OCI-LY7 (cell line): Measurements from ENCODE around the gene COBL. TPM values are rescaled to one million over a fixed set of nuclear protein-coding genes. Genes with fewer than 3 reads are reported as not detected.

Source experiments
- BruUV-seq: library from RNA; stranded (reverse); fragments of 400-500 nt; replicated peaks from 2 replicates; lab custom pipeline; 2021; lab: Mats Ljungman, UMichigan
- CTCF ChIA-PET: fragments of 300-600 bp; sonication (Branson Sonifier 250); formaldehyde crosslinking; loops from one replicate; lab custom pipeline; 2022; ENCODE audit warnings: antibody characterized with exemption; ENCODE audit not compliant: unreplicated experiment; lab: Charles Lee
- POLR2A ChIA-PET: fragments of 300-600 bp; sonication (Branson Sonifier 250); formaldehyde crosslinking; loops from one replicate; lab custom pipeline; 2022; ENCODE audit warnings: antibody characterized with exemption; lab: Charles Lee
- DNase-seq: peaks from one replicate; pipeline ENCODE4 v3.0.0-alpha.2; 2015; ENCODE audit warnings: low spot score
- H2AFZ ChIP-seq: fragments of 200-600 bp; sonication (generic), shearing (Covaris generic); 2 replicates; pipeline ENCODE4 v1.6.1; 2014; ENCODE audit warnings: mild to moderate bottlenecking, antibody characterized with exemption, low read length, moderate library complexity
- H3K27ac ChIP-seq: fragments of 200-600 bp; sonication (generic); 2 replicates; pipeline ENCODE4 v1.5.1; 2014; ENCODE audit warnings: mixed run types, low read depth, mild to moderate bottlenecking, moderate library complexity, low read length, inconsistent platforms; ENCODE audit not compliant: poor library complexity, severe bottlenecking
- H3K36me3 ChIP-seq: fragments of 200-600 bp; sonication (generic); 2 replicates; pipeline ENCODE4 v1.6.1; 2014; ENCODE audit warnings: mild to moderate bottlenecking, antibody characterized with exemption, low read length, moderate library complexity, mixed read lengths; ENCODE audit not compliant: insufficient read depth
- H3K4me1 ChIP-seq: fragments of 200-600 bp; sonication (generic); 2 replicates; pipeline ENCODE4 v1.5.1; 2014; ENCODE audit warnings: mild to moderate bottlenecking, low read length; ENCODE audit not compliant: insufficient read depth, poor library complexity, severe bottlenecking
- H3K4me2 ChIP-seq: fragments of 200-600 bp; sonication (generic); 2 replicates; pipeline ENCODE4 v1.6.1; 2014; ENCODE audit warnings: mild to moderate bottlenecking, low read length
- H3K4me3 ChIP-seq: fragments of 200-600 bp; sonication (generic); 2 replicates; pipeline ENCODE4 v1.5.1; 2014; ENCODE audit warnings: mild to moderate bottlenecking, low read depth, low read length; ENCODE audit not compliant: poor library complexity, severe bottlenecking
- H3K79me2 ChIP-seq: fragments of 200-600 bp; sonication (generic); 2 replicates; pipeline ENCODE4 v1.6.1; 2016; ENCODE audit warnings: low read depth, mild to moderate bottlenecking, low read length, moderate library complexity, mixed read lengths; ENCODE audit not compliant: insufficient read depth
- H3K9me2 ChIP-seq: fragments of 200-600 bp; sonication (generic); 2 replicates; pipeline ENCODE4 v1.6.1; 2016; ENCODE audit warnings: mild to moderate bottlenecking, low read length, mixed read lengths; ENCODE audit not compliant: insufficient read depth
- H3K9me3 ChIP-seq: fragments of 200-600 bp; sonication (generic); 2 replicates; pipeline ENCODE4 v1.6.1; 2014; ENCODE audit warnings: mild to moderate bottlenecking, mixed run types, low read length, mixed read lengths
- H4K20me1 ChIP-seq: fragments of 200-600 bp; sonication (generic); 2 replicates; pipeline ENCODE4 v1.6.1; 2014; ENCODE audit warnings: mild to moderate bottlenecking, antibody characterized with exemption, low read length, moderate library complexity, mixed read lengths; ENCODE audit not compliant: insufficient read depth
- CTCF ChIP-seq: fragments of 200-600 bp; sonication (generic); conservative IDR thresholded peaks from 2 replicates; pipeline ENCODE4 v1.5.1; 2014; ENCODE audit warnings: mild to moderate bottlenecking, antibody characterized with exemption, low read length, moderate library complexity, mixed read lengths
- EZH2phosphoT487 ChIP-seq: fragments of 200-600 bp; sonication (generic); IDR thresholded peaks from 2 replicates; pipeline ENCODE4 v1.6.1; 2018; ENCODE audit warnings: low read depth, borderline replicate concordance, mild to moderate bottlenecking, mixed run types, antibody characterized with exemption, low read length, moderate library complexity, mixed read lengths
- intact Hi-C: fragments of 100-400 bp; cut with micrococcal nuclease; formaldehyde crosslinking; loops from one replicate; pipeline ENCODE4 v1.10.0; 2022; ENCODE audit not compliant: unreplicated experiment
- total RNA-seq, 2 experiments: library from RNA; depleted of rRNA in 1 of 2; stranded (reverse); fragments of >200 nt in 1 of 2; shearing (Covaris generic) in 1 of 2; gene quantifications; 2 replicates each; pipeline ENCODE4 v1.2.3, GENCODE V29; 2014 to 2022

Gene COBL
- total RNA-seq, 2 experiments from 2014 or later, result not detected

- no peak for TF ChIP-seq EZH2phosphoT487
- TF ChIP-seq CTCF, result no peak
- Histone ChIP-seq H2AFZ (no peak overlapping the region), H4K20me1 (no peaks in the 10 kb centered on the region), H3K4me2 (no peak overlapping the region), H3K9me3 (no peaks in the 10 kb centered on the region), H3K79me2 (no peaks in the 10 kb centered on the region), H3K9me2 (no peaks in the 10 kb centered on the region), H3K36me3 (no peaks in the 10 kb centered on the region), H3K27ac (no peak overlapping the region), H3K4me3 (no peak overlapping the region), H3K4me1 (no peaks in the 10 kb centered on the region)
- intact Hi-C loops, result no loop called here
- DNase-seq, result no peak
- ChIA-PET POLR2A (interaction anchor here (0.6 kb wide), 1 partner anchor 555 kb away, joined by 3 read pairs; no protein-coding TSS in a partner anchor), CTCF (no interaction called here)
- no TSS peak for BruUV-seq
These were observed 257.8 kb downstream of the COBL start for GRCh38 chr7:51058764-51059163.

GRCh38 chr7:51055039-51055840, 261.4 kb downstream of the COBL start:
- ChIA-PET CTCF (no interaction called here), POLR2A (no interaction called here)
- no peaks in the 10 kb centered on the region for H4K20me1 ChIP-seq
- no peaks in the 10 kb centered on the region for H3K79me2 ChIP-seq
- TF ChIP-seq EZH2phosphoT487, result no peak
- no peak for TF ChIP-seq CTCF
- no TSS peak for BruUV-seq
- no peaks in the 10 kb centered on the region for H3K9me2 ChIP-seq
- DNase-seq, result no peak
- intact Hi-C loops, result no loop called here
- no peaks in the 10 kb centered on the region for H3K4me1 ChIP-seq
- no peak overlapping the region for H3K4me2 ChIP-seq
- no peak overlapping the region for H3K27ac ChIP-seq
- H2AFZ ChIP-seq, result no peak overlapping the region
- H3K4me3 ChIP-seq, result no peak overlapping the region
- H3K9me3 ChIP-seq, result no peaks in the 10 kb centered on the region
- H3K36me3 ChIP-seq, result no peaks in the 10 kb centered on the region

GRCh38 chr7:51054231-51054630, 262.4 kb downstream of the COBL start:
- CTCF ChIA-PET, result no interaction called here

More at GRCh38 chr7:51054231-51054630, 262.4 kb downstream of the COBL start:
- Histone ChIP-seq H2AFZ (no peak overlapping the region), H3K36me3 (no peaks in the 10 kb centered on the region), H3K4me1 (no peaks in the 10 kb centered on the region), H3K79me2 (no peaks in the 10 kb centered on the region), H3K4me2 (no peak overlapping the region), H3K9me3 (no peaks in the 10 kb centered on the region), H3K27ac (no peak overlapping the region), H3K9me2 (no peaks in the 10 kb centered on the region), H3K4me3 (no peak overlapping the region), H4K20me1 (no peaks in the 10 kb centered on the region)
- no TSS peak for BruUV-seq
- DNase-seq, result no peak
- POLR2A ChIA-PET, result interaction anchor here (1.1 kb wide), 1 partner anchor 61 kb away, joined by 3 read pairs; no protein-coding TSS in a partner anchor
- no peak for TF ChIP-seq CTCF
- TF ChIP-seq EZH2phosphoT487, result no peak
- intact Hi-C loops, result no loop called here
